NCI-H1105 (cell line): ENCODE data around the gene OR10K2.
"Not testable (repeated sequence)": the region's sequence is repeated elsewhere in the genome, so short reads cannot be mapped to it uniquely, and the experiment has no call there.

Experiments
- DNase-seq: peaks from one replicate; lab custom pipeline; 2025; lab: John Stamatoyannopoulos, UW

Gene OR10K2

GRCh38 chr1:158426137-158426536 lies at the start of gene OR10K2:
Gene OR10K2, minus strand, starts transcription at chr1:158426237. Its CDS starts 5,371 bp downstream, at chr1:158420866.
- DNase-seq: no peak

DNA sequence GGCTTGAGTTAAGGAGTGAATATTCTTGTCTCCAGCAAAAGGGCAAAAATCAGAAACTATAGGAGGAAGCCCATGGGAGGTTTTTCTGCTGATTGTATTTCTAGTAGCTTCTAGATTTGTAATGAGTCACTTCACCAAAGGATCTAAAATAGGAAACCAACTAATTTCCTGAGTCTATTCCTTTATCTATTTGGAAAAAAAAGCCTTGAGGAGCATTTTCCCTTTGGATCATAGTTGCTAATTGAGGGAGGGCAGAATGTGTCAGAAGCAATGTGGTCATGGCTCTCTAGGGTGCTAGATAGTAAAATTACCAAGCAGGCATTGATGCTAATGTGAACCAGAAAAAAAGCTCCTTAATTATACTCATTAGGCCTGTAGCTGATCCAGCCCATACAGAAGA lies 45.9 kb upstream of the OR10K2 start, which contains the start of gene OR10R2:
TSS of gene OR10R2 (plus strand) at position 301 of the 400 bp plus-strand sequence. CDS start 106 bp downstream, outside the sequence.
- no peak for DNase-seq

GRCh38 chr1:158461534-158461933 lies 35.5 kb upstream of the OR10K2 start, which contains the start of gene OR10K1:
Gene OR10K1, plus strand, starts transcription at chr1:158461834. Its CDS starts 3,728 bp downstream, at chr1:158465562.
- DNase-seq: no peak

DNA sequence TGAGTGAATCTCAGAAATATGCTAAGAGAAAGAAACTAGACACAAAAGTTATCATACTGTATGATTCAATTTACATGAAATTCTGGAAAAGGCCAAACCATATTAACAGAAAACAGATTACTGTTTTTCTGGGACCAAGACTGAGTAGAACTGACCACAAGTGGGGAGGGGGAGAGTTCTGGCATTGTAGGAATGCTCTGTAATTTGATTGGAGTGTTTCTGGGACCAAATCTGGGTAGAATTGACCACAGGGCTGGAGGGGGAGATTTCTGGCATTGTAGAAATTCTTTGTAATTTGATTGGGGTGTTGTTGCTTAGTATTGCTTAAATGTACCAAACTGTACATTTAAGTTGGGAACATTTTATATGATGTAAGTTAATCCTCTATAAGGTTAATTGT lies 32.2 kb upstream of the OR10K2 start:
- no peak for DNase-seq

DNA sequence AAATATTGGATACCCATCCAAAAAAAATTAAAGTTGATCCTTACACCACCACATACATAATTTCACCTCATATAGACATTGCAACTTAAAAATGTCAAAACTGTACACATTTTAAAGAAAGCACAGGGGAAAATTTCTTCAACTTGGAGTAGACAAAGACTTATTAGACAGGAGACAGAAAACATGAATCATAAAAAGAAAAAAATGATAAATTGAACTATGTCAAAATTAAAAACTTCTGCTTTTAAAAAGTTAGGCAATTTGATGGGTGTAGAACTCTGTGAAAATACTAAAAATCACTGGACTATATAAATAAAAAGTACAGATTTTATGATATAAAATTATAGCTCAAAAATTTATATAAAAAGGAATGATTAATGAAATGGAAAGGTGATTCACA lies 31.2 kb upstream of the OR10K2 start:
- no peak for DNase-seq

- DNase-seq: no peak
Observed at GRCh38 chr1:158454537-158454936, 28.5 kb upstream of the OR10K2 start.

DNA sequence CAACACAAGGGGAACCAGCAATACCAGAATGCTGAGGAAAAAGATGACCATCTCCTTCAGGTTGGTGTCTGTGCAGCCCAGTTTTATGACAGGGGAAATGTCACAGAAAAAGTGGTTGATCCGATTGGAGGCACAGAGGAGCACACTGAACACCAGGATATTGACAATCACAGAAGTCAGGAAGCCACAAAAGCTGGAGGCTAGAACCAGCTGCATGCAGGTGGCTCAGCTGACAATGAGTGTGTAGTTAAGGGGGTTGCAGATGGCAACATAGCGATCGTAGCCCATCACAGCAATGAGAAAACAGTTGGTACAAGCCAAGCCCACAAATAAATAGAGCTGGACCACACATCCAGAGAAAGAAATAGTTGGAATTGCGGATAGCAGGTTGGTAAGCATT lies 19.3 kb upstream of the OR10K2 start:
- DNase-seq: no peak

GRCh38 chr1:158434741-158435140 lies 8.7 kb upstream of the OR10K2 start:
- DNase-seq: no peak

GRCh38 chr1:158430163-158430562 lies 4.1 kb upstream of the OR10K2 start:
- not testable (repeated sequence) for DNase-seq

- no peak for DNase-seq
Observed at GRCh38 chr1:158425027-158425426, 1.0 kb downstream of the OR10K2 start.

DNA sequence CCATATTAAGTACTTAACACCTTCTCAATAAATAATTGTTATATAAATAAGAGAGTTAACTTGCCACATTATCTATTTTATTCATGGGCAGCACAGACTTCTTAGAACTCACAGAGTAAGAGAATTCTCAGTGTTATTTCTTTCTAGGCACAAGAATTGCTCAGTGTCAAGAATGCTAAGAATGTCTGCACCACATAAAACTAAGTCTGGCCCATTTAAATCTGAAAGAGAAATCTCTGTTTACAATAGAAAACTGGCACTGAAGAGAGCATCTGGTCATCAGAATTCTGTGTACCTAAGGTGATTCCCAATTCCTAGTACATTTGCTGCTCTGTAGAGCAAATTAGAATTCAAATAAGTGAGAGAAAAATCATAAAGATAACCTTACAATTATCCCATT lies 3.8 kb downstream of the OR10K2 start:
- DNase-seq: no peak

- no peak for DNase-seq
Observed at GRCh38 chr1:158417586-158417985, 8.5 kb downstream of the OR10K2 start.

DNA sequence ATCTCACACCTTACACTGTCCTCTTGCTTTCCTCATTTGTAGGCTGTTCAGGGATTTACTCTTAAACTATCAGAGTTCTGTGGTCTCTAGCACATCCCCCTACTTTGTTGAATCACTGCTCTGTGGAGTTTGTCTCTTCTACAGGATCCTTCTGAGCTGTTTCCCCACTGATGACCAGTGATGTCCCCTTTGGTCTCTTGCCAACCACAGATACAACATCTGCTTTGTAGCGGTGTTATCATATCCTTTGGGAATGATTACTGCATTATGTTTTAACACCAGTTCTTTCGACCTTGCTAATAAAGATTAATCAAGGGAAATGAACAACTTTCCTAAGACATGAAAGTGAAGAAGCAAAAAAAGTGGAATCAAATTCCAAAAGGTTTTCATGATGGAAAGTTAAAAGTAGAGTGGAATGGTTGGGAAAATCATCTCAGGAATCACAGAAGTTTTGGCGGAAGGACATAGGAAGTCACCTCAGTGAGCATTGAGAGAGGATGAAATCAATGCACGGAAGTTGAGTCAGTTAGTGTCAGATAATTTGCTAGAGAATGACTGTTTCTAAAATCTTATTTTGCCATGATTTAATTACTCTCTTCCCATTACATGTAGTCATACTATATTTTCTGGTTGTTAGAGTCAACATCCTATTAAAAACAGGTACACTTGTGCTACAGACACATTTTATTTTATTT lies 11.2 kb downstream of the OR10K2 start:
- no peak for DNase-seq

DNA sequence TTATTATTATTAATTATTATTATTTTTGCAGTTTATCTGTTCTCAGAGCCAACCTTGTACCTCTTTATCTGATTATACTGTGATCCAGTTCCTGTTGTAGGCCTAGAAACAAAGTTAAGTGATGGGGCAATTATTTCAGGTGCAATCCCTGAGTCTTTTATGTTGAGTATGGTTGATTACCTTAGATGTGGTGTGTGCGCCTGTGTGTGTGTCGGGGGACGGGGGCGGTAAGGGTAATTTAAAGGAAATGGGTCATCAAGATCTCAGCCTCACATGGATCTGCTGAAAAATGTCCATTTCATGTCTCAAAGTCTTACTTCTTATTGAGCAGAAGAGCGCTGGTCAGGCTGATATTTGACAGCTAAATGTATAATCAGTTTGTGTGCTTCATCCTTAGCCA lies 18.9 kb downstream of the OR10K2 start:
- DNase-seq: no peak

- no peak for DNase-seq
Observed at GRCh38 chr1:158400871-158401270, 25.2 kb downstream of the OR10K2 start.

DNA sequence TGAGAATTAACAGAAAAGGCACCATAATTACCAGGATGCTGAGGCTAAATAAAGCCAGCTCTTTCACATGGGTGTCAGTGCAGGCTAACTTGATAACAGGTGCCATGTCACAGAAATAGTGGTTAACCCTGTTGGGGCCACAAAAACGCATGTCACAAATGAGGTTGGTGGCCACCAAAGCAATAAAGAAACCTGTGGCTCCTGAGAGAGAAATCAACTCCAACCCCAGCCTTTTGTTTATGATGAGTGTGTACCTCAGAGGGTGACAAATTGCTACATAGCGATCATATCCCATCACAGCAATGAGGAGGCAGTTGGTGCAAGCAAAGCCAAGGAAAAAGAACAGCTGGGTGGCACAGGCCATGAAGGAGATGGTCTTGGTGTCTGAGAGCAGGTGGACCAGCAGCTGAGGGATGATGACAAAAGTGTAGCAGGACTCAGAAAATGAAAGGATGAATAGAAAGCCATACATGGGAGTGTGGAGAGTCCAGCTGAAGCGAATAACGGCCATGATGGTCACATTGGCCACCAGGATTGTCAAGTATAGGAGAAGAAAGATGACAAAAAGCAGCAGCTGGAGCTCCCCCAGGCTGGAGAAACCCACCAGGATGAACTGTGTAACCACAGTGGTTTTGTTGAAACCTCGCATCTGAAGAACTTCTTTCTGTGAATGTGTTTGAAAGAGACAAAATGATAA lies 27.1 kb downstream of the OR10K2 start, which contains the start of gene OR10T2:
TSS of gene OR10T2 (minus strand) at position 649 of the 697 bp plus-strand sequence. CDS start at position 649, 0 bp downstream.
- DNase-seq: no peak

DNA sequence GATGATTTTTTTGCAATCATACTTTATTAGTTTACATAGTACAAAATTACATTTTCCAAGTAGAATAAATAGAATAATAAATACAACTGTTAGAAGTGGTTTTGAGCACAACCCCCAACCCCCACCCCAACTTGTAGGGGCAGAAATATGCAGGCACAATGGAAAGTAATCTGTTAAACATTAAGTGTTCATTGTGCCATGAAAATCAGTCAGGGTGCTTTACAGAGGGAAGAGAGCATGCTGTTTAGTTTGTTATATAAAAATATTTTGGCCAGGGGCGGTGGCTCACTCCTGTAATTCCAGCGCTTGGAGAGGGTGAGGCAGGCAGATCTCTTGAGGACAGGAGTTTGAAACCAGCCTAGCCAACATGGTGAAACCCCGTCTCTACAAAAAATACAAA lies 29.4 kb downstream of the OR10K2 start:
- no peak for DNase-seq

DNA sequence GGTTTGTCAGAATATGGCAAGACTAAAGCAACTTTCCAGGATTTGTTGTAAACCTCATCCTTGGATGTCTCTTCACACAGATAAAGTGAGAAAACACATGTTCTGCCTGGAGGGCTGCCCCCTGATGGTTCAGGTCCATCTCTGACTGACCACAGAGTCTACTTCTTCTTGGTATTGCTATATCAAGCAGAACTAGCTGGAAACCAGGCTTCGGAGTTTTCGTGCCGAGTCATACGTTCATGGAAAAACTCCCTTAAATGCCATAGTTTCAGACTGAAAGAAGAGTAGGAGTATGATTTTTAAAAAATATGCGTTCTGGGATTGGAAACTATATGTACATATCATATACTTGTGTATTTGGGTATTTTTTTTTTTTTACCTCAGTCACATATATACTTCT lies 32.6 kb downstream of the OR10K2 start:
- DNase-seq: no peak

- no peak for DNase-seq
Observed at GRCh38 chr1:158391099-158391498, 34.9 kb downstream of the OR10K2 start.

DNA sequence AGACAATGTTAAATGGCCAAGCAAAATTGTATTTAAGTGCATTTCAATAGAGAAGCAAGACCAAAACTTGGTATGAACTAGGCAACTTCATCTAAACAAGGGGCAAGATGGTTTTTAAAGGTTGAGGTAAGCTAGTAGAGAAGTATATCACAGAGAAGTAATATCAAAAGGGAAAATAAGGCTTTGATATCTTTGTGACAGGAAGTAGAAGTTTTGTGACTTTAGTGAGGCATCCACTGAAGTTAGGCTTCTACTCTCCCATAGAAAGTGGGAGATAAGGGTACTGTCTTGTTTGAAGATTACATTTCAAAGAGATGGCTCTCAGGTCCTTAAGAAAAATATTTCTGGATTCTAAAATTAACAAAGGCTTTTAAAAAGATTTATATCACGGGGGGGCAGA lies 35.7 kb downstream of the OR10K2 start:
- no peak for DNase-seq

DNA sequence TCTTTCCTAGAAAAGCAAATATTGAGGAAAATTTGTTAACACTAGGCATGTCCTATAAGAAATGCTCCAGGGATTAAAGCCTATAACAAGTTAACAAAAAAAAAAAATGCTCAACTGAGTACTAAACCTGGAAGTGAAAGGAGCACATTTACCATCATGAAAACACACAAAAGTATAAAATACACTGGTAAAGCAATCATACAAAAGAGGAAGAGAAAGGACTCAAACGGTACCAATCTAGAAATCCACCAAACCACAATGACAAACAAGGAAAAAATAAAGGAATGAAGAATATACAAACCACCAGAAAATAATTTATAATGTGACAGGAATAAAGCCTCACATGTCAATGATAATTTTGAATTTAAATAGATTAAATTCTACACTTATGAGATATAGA lies 51.2 kb downstream of the OR10K2 start:
- DNase-seq: no peak

GRCh38 chr1:158374101-158374500 lies 51.9 kb downstream of the OR10K2 start:
- not testable (repeated sequence) for DNase-seq
